Measurements from ENCODE around the gene RNPEP.
A peak's percentile ranks its signal among the peaks of the same experiment; 100 is the strongest.
"Not testable (repeated sequence)": the region's sequence is repeated elsewhere in the genome, so short reads cannot be mapped to it uniquely, and the experiment has no call there.

Gene RNPEP

GRCh38 chr1:201962382-201962781 lies 20.1 kb upstream of the RNPEP start:
- not testable (repeated sequence) for DNase-seq (ENCODE audit: low spot score)

DNA sequence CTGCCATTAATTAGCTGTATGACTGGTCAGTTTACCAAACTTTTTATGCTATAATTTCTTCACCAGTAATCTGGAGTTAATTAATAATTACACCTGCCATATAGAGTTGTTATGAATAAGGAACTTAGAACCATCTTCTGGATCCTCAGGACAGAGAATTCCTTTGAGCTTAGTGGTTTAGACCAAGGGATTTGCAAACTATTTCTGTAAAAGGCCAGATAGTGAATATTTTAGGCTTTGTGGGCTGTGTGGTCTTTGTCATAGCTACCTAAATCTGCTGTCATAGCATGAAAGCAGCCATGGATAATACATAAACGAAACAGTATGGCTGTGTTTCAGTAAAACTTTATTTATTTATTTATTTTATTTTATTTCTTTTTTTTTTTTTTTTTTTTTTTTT lies 18.2 kb upstream of the RNPEP start:
- DNase-seq (ENCODE audit: low spot score): no peak

GRCh38 chr1:201966171-201966570 lies 16.3 kb upstream of the RNPEP start:
- no peak for DNase-seq (ENCODE audit: low spot score)

DNA sequence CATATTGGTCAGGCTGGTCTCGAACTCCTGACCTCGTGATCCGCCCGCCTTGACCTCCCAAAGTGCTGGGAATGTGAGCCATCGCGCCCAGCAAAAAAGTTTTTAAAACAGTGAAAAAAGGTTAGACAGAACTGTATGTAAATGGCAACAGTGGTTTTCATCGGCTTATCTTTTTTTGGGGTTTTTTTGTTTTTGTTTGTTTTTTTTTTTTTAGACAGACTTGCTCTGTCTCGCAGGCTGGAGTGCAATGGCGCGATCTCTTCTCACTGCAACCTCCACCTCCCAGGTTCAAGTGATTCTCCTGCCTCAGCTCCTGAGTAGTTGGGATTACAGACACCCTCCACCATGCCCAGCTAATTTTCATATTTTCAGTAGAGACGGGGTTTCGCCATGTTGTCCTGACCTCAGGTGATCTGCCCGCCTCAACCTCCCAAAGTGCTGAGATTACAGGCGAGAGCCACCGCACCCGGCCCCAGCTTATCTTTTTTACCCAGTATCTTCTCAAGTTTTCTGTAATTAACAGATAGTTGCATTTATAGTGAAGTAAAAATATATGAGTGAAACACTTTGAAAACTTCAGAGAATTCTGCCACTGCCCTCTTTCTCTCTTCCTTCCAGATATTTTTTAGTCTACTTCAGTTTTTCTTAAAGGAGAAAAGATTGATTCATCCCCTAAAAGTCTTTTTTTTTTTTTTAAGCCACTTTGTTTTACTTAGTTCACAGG lies 14.1 kb upstream of the RNPEP start:
- peak; percentile 66 for DNase-seq (ENCODE audit: low spot score)

DNA sequence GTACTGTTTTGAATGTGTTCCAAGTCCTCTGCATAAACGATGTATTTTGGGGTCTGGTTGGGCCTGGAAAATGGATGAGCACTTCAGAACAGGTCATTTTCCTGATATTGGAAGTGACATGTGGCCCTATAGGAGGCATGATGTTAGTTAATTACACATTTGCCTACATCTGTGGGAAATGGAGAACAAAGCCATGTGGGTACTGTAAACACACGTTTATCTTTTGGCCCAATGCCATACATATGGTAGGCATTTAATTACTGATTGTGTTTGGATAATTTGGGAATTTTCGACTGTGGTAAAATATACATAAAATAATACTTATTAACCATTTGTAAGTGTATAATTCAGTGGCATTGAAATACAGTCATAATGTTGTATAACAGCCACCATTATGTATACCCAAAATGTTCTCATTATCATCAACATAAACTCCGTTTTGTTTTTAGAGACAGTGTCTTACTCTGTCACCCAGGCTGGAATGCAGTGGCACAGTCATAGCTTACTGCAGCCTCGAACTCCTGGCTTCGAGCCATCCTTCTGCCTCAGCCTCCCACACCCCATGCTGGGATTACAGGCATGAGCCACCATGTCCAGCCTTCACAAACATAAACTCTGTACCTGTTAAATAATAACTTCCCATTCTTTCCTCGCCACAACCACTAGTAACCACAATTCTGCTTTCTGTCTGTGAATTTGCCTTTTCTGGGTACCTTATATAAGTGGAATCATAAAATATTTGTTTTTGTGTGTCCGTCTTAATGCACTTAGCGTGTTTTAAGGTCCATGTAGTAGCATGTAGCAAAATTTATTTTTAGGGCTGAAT lies 11.9 kb upstream of the RNPEP start:
- DNase-seq (ENCODE audit: low spot score): peak; percentile 59

DNA sequence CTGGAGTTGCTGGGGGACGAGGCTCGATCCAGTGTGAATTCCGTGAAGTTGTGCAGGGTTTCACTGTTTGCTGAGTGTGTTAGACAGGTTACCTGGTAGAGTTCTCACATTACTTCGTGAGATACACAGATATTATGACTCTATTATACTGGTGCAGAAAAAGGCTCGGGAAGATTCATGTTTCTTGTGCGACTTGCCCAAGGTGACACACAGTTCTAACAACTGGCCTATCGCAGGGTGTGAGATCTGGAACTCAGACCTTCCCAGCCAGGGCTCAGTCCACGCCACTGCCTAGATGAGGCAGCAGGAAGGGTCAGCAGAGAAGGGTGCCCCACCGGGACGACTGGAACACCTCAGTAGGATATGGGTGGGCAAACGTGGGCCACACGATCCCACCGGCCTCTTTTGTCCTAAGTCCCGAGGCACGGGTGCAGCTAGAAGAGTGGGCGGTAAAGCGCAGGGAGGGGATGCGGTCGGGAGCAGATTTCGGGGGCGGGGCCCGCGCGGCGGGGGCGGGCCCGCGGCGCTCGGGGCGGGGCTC lies 296 bp upstream of the RNPEP start:
- DNase-seq (ENCODE audit: low spot score): peak; percentile 38

DNA sequence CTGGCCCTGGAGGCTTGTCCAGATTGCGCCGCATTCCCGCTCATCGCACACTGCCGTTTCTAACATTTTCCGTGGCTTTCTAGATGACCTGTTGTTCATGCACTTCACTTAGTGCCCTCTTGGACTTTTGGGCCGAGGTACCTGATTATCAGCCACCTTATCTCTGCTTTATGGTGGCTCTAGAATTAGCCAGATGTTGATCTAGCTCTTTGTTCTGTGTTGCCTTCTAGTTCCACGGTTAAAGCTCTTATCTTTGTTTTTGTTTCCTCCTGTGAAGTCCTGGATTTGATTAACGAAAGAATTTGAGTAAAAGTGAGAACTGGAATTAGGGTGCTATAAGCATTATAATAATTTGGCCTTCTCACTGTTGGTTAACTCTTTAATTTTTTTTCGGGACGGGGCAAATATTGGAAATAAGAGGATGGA lies 945 bp downstream of the RNPEP start:
- no peak for DNase-seq (ENCODE audit: low spot score)

- no peak for DNase-seq (ENCODE audit: low spot score)
These were observed 2.0 kb downstream of the RNPEP start for GRCh38 chr1:201984446-201984845.

DNA sequence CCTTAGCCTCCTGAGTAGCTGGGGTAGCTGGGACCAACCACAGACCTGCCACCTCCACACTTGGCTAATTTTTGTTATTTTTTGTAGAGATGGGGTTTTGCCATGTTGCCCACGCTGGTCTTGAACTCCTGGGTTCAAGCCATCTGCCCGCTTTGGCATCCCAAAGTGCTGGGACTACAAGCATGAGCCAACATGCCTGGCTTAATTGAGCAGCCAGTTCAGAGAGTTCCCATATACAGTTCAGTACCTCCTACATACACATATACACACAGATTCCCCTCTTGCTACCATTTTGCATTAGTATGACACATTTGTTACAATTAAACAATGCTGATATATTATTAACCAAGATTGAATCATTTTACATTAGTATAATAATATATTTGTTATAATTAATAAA lies 2.9 kb downstream of the RNPEP start:
- no peak for DNase-seq (ENCODE audit: low spot score)

GRCh38 chr1:201988601-201989000 lies 6.2 kb downstream of the RNPEP start:
- DNase-seq (ENCODE audit: low spot score): no peak

GRCh38 chr1:201989354-201990128 lies 7.1 kb downstream of the RNPEP start:
- no peak for DNase-seq (ENCODE audit: low spot score)

- no peak for DNase-seq (ENCODE audit: low spot score)
These were observed 8.0 kb downstream of the RNPEP start for GRCh38 chr1:201990427-201990826.

- DNase-seq (ENCODE audit: low spot score): peak; percentile 70
These were observed 17.3 kb downstream of the RNPEP start for GRCh38 chr1:201999625-202000238.

DNA sequence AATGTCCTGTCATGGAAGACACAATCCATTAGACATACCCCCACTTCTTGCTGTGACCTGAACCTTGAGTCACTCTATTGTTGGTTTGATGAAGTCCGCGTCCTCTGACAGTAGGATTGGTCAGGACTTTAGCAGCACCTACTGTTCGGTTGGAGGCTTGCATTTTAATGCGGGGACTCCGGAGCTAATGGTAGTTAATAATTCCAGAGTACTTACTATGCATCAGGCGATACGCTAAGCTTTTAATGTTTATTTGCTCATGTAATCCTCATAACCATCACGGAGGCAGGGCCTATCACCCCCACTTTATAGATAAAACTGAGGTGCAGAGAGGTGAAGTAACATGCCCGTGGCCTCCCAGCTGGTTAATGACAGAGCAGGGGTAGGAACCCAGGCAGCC lies 20.1 kb downstream of the RNPEP start:
- no peak for DNase-seq (ENCODE audit: low spot score)

GRCh38 chr1:202004711-202005110 lies 22.3 kb downstream of the RNPEP start:
- DNase-seq (ENCODE audit: low spot score): no peak

DNA sequence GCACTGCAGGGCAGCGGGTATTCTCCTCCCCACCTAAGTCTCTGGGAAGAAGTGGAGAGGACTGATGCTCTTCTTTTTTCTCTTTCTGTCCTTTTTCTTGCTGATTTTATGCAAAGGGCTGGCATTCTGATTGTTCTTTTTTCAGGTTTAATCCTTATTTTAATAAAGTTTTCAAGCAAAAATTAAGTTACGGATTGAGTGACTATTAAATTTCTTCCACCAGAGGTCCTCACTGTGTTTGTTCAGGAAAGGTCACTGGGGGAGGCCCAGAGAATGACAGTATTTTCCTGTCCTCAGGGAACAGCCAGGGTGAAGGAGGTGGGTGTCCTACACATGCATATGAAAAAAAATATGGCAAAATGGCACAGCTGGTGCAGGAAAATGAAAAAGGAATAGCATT lies 23.5 kb downstream of the RNPEP start:
- no peak for DNase-seq (ENCODE audit: low spot score)

DNA sequence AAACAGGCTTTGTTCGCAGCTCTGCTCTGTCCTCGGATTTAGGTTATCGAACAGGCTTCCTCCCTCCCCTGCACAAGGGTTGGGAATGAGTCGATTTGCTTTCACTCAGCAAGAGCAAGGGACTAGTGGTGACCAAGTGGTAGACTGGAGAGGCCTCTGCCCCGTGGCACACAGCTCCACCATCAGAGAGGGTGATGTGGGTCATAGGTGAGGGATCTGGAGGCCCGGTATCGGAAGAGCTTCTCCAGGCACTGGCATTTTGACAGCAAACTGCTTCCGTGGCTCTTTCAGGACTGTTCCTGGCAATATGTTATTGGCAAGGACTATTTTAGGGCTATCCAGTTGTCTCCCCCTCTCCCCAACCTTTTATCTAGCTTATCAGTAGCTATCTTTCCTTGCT lies 24.9 kb downstream of the RNPEP start:
- no peak for DNase-seq (ENCODE audit: low spot score)

DNA sequence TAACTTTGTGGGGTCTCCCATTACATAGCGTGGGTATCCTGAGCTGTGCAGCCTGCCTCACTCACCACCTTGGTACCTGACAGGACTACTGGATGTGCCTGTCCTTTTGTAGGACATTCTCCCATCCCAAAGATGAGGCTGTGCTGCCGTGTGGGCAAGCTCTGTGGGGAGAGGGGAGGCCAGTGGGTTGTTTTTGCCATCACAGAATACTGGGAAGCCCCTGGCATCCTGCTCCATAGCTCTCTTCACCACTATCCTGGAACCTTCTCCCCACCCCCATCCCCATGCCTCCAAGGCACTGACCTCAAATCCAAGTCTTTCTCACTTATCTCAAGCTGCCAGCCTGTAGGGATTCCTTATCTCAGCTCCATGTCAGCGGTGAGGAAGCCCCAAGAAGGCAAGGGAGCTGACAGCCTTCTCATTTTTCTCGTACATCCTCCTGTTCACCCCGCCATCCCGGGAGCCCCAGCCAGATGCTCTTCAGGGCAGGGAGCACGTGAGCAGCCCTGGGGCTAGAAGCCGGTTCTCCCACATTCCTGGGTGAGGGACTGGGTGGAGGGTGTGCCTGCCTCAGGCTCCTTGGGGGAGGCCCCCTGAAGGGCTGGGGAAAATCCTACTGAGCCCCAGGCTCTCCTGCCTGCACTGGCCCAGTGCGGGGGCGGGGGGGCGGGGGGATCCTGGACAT lies 25.5 kb downstream of the RNPEP start:
- DNase-seq (ENCODE audit: low spot score): peak; percentile 36

GRCh38 chr1:202009326-202010179 lies 27.1 kb downstream of the RNPEP start:
- peak; percentile 91 for DNase-seq (ENCODE audit: low spot score)
